DND-41 (cell line): ENCODE results near the gene CEP192.

ENCODE experiments used
- EZH2 ChIP-seq: IDR thresholded peaks from 3 replicates; pipeline ENCODE4 v1.6.1; 2012; ENCODE audit warnings: borderline replicate concordance, low read depth, mild to moderate bottlenecking, moderate library complexity, low read length, inconsistent platforms; ENCODE audit not compliant: severe bottlenecking
- TF ChIP-seq, protein P1 (sequence below): IDR thresholded peaks from 2 replicates; pipeline ENCODE4 v1.5.1; 2012; ENCODE audit warnings: borderline replicate concordance, low read length, moderate library complexity, mild to moderate bottlenecking; ENCODE audit not compliant: poor library complexity, severe bottlenecking; ENCODE audit errors: extremely low read depth

DNA sequence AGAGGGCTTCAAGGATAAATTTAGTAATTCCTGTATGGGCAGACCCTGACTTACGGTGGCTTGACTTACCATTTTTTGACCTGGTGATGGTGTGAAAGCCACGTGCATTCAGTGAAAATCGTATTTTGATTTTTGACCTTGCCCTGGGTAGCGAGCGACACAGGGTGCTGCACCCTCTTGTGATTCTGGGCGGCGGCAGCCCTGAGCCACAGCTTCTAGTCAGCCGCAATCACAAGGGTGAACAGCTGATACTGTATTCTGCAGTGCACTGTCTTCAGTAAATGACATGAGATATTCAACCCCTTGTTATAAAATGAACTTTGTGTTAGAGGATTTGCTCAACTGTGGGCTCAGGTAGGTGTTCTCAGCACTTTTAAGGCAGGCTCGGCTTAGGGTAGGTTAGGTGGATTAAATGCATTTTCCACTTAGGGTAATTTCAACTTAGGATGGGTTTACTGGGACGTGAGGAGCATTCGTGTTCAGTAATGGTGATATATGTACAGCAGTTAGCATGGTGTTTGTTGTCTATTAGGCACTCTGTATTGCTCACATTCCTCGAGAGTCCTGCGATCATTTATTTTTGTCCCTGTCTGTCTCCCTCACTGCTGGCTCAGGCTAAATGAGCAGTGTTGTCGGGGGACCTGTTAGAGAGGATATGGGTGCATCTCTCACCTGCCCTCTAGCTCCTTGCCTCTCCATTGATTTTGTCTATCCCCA is 109.9 kb downstream of the CEP192 start:
- TF ChIP-seq, protein P1, sequence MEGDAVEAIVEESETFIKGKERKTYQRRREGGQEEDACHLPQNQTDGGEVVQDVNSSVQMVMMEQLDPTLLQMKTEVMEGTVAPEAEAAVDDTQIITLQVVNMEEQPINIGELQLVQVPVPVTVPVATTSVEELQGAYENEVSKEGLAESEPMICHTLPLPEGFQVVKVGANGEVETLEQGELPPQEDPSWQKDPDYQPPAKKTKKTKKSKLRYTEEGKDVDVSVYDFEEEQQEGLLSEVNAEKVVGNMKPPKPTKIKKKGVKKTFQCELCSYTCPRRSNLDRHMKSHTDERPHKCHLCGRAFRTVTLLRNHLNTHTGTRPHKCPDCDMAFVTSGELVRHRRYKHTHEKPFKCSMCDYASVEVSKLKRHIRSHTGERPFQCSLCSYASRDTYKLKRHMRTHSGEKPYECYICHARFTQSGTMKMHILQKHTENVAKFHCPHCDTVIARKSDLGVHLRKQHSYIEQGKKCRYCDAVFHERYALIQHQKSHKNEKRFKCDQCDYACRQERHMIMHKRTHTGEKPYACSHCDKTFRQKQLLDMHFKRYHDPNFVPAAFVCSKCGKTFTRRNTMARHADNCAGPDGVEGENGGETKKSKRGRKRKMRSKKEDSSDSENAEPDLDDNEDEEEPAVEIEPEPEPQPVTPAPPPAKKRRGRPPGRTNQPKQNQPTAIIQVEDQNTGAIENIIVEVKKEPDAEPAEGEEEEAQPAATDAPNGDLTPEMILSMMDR: no peak
- TF ChIP-seq EZH2: no peak
